HT1080 (cell line): ENCODE data around the gene WASHC1. TPM values are rescaled to one million over a fixed set of nuclear protein-coding genes. Genes with fewer than 3 reads are reported as not detected.
"Not testable (repeated sequence)": the region's sequence is repeated elsewhere in the genome, so short reads cannot be mapped to it uniquely, and the experiment has no call there.

ENCODE experiments used
- DNase-seq: peaks from one replicate; pipeline ENCODE4 v3.0.0-alpha.2; 2015; ENCODE audit warnings: low read depth
- total RNA-seq: library from RNA; depleted of rRNA; stranded (reverse); fragments of >200 nt; shearing (Covaris generic); gene quantifications from 2 replicates; pipeline ENCODE4 v1.2.3, GENCODE V29; 2014; rRNA removed

Gene WASHC1
- total RNA-seq, 1 experiment from 2014 or later: 7.7 TPM

GRCh38 chr9:14129-14809, 15.0 kb downstream of the WASHC1 start:
- not testable (repeated sequence) for DNase-seq

DNA sequence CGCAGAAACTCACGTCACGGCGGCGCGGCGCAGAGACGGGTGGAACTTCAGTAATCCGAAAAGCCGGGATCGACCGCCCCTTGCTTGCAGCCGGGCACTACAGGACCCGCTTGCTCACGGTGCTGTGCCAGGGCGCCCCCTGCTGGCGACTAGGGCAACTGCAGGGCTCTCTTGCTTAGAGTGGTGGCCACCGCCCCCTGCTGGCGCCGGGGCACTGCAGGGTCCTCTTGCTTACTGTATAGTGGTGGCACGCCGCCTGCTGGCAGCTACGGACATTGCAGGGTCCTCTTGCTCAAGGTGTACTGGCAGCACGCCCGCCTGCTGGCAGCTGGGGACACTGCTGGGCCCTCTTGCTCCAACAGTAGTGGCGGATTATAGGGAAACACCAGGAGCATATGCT, 18.1 kb downstream of the WASHC1 start:
- DNase-seq: not testable (repeated sequence)

DNA sequence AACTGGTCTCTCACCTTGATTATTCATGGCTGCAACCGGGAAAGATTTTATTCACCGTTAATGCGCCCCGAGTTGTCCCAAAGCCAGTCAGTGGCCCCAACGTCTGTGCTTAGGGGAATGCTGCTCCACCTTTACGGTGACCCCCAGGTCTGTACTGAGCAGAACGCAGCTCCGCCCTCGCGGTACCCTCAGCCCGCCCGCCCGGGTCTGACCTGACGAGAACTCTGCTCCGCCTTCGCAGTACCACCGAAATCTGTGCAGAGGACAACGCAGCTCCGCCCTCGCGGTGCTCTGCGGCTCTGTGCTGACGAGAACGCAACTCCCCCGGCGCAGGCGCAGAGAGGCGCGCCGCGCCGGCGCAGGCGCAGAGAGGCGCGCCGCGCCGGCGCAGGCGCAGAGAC, 18.6 kb downstream of the WASHC1 start:
- DNase-seq: not testable (repeated sequence)

- DNase-seq: not testable (repeated sequence)
Observed at GRCh38 chr9:10207-10606, 19.0 kb downstream of the WASHC1 start.

Other genes with a start within 250 kb of the WASHC1 start
- gene FOXD4, start 89.0 kb upstream of the WASHC1 start, total RNA-seq: 1.1 and 1.2 TPM in 2 replicates
- 9.0 and 11.6 TPM in 2 replicates for gene ZNG1A, start 149.6 kb upstream of the WASHC1 start, total RNA-seq
- not detected in 2 replicates for gene DOCK8, start 185.4 kb upstream of the WASHC1 start, total RNA-seq